A673 (cell line): ENCODE data around the gene BTG4. TPM values are rescaled to one million over a fixed set of nuclear protein-coding genes. Genes with fewer than 3 reads are reported as not detected.
A peak's percentile ranks its signal among the peaks of the same experiment; 100 is the strongest.

Experiments used
- BruUV-seq: library from RNA; stranded (reverse); fragments of 400-500 nt; replicated peaks from 2 replicates; lab custom pipeline; 2021; lab: Mats Ljungman, UMichigan
- CTCF ChIA-PET: fragments of 300-600 bp; sonication (Branson Sonifier 250); formaldehyde crosslinking; loops from one replicate; lab custom pipeline; 2022; ENCODE audit warnings: antibody characterized with exemption; lab: Charles Lee
- POLR2A ChIA-PET: fragments of 300-600 bp; sonication (Branson Sonifier 250); formaldehyde crosslinking; loops from one replicate; lab custom pipeline; 2022; ENCODE audit warnings: antibody characterized with exemption; ENCODE audit not compliant: low non-redundant PET; lab: Charles Lee
- DNase-seq: peaks from one replicate; pipeline ENCODE4 v3.0.0-alpha.2; 2015; ENCODE audit warnings: low spot score
- H3K27ac ChIP-seq: fragments of 200-600 bp; sonication (generic); 2 replicates; pipeline ENCODE4 v1.5.1; 2016; ENCODE audit warnings: mixed run types, low read depth, mild to moderate bottlenecking, mixed read lengths, antibody characterized with exemption, low read length; ENCODE audit not compliant: poor library complexity, severe bottlenecking
- H3K27me3 ChIP-seq: fragments of 200-600 bp; sonication (generic); replicated peaks from 2 replicates; pipeline ENCODE4 v1.6.1; 2017; ENCODE audit warnings: mixed run types, low read depth, mild to moderate bottlenecking, mixed read lengths, antibody characterized with exemption, low read length; ENCODE audit not compliant: insufficient read depth, poor library complexity
- H3K36me3 ChIP-seq: fragments of 200-600 bp; sonication (generic); 2 replicates; pipeline ENCODE4 v1.6.1; 2016; ENCODE audit warnings: mixed run types, mild to moderate bottlenecking, mixed read lengths, antibody characterized with exemption, low read length; ENCODE audit not compliant: insufficient read depth, poor library complexity, severe bottlenecking
- H3K4me1 ChIP-seq: fragments of 200-600 bp; sonication (generic); 2 replicates; pipeline ENCODE4 v1.6.1; 2017; ENCODE audit warnings: mixed run types, mild to moderate bottlenecking, mixed read lengths, antibody characterized with exemption, low read length; ENCODE audit not compliant: insufficient read depth, poor library complexity, severe bottlenecking
- H3K4me3 ChIP-seq: fragments of 200-600 bp; sonication (generic); 2 replicates; pipeline ENCODE4 v1.5.1; 2016; ENCODE audit warnings: low read depth, mixed run types, mild to moderate bottlenecking, mixed read lengths, low read length; ENCODE audit not compliant: poor library complexity, severe bottlenecking
- H3K9me3 ChIP-seq: fragments of 200-600 bp; sonication (generic); 2 replicates; pipeline ENCODE4 v1.6.1; 2016; ENCODE audit warnings: mixed run types, low read depth, mild to moderate bottlenecking, mixed read lengths, antibody characterized with exemption, low read length; ENCODE audit not compliant: poor library complexity, severe bottlenecking
- EZH2 ChIP-seq: fragments of 200-600 bp; sonication (generic); IDR thresholded peaks from 2 replicates; pipeline ENCODE4 v1.6.1; 2017; ENCODE audit warnings: borderline replicate concordance, low read depth, mild to moderate bottlenecking, mixed read lengths, antibody characterized with exemption, low read length; ENCODE audit not compliant: poor library complexity, severe bottlenecking
- intact Hi-C: fragments of 100-400 bp; cut with micrococcal nuclease; formaldehyde crosslinking; loops from one replicate; pipeline ENCODE4 v1.10.0; 2022; ENCODE audit not compliant: unreplicated experiment
- total RNA-seq: library from RNA; stranded (reverse); gene quantifications from 2 replicates; pipeline ENCODE4 v1.2.3, GENCODE V29; 2021
- TF ChIP-seq, protein P1 (sequence below): fragments of 300-800, 200-600 bp; sonication (generic); conservative IDR thresholded peaks from 2 replicates; pipeline ENCODE4 v1.5.1; 2017; ENCODE audit warnings: low read depth, mild to moderate bottlenecking, antibody characterized with exemption, low read length, moderate library complexity, mixed read lengths

Gene BTG4
- total RNA-seq, 1 experiment from 2014 or later = not detected

DNA sequence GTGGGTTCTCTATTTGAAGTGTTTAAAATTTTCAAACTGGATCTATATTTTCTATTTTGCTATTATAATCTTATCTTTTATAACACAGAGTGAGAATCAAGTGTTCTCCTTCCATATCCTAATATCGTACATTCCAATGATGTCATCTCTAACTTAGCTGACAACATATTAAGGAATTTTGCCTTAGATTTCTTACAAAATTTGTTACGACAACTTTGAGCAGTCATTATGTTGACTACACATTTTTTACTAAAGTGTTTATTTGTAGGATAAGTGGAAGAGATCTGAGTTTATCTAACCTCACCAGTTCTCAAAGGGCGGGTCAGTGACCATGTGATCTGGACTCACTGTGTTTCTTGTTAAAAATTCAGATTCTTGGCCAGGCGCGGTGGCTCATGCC, 12.7 kb downstream of the BTG4 start:
- no peak for DNase-seq
- H3K4me1 ChIP-seq = no peaks in the 10 kb centered on the region
- H3K27ac ChIP-seq = no peak overlapping the region
- intact Hi-C loops = no loop called here
- peaks cover 4% of the 10 kb centered on the region for H3K27me3 ChIP-seq
- CTCF ChIA-PET = no interaction called here
- no peak overlapping the region for H3K4me3 ChIP-seq
- TF ChIP-seq EZH2 = no peak
- TF ChIP-seq, protein P1, sequence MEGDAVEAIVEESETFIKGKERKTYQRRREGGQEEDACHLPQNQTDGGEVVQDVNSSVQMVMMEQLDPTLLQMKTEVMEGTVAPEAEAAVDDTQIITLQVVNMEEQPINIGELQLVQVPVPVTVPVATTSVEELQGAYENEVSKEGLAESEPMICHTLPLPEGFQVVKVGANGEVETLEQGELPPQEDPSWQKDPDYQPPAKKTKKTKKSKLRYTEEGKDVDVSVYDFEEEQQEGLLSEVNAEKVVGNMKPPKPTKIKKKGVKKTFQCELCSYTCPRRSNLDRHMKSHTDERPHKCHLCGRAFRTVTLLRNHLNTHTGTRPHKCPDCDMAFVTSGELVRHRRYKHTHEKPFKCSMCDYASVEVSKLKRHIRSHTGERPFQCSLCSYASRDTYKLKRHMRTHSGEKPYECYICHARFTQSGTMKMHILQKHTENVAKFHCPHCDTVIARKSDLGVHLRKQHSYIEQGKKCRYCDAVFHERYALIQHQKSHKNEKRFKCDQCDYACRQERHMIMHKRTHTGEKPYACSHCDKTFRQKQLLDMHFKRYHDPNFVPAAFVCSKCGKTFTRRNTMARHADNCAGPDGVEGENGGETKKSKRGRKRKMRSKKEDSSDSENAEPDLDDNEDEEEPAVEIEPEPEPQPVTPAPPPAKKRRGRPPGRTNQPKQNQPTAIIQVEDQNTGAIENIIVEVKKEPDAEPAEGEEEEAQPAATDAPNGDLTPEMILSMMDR = no peak
- POLR2A ChIA-PET = no interaction called here
- no peaks in the 10 kb centered on the region for H3K36me3 ChIP-seq
- BruUV-seq = no TSS peak
- no peaks in the 10 kb centered on the region for H3K9me3 ChIP-seq

GRCh38 chr11:111494040-111494439, 18.1 kb downstream of the BTG4 start:
- intact Hi-C loops = no loop called here
- Histone ChIP-seq H3K4me3 (no peak overlapping the region), H3K4me1 (peaks cover 7% of the 10 kb centered on the region), H3K36me3 (no peaks in the 10 kb centered on the region), H3K9me3 (no peaks in the 10 kb centered on the region), H3K27ac (no peak overlapping the region), H3K27me3 (no peaks in the 10 kb centered on the region)
- TF ChIP-seq, protein P1 = no peak
- TF ChIP-seq EZH2 = no peak
- BruUV-seq = no TSS peak
- peak; percentile 78 for DNase-seq
- ChIA-PET CTCF (interaction anchor here (0.6 kb wide), 1 partner anchor 40 kb away, joined by 3 read pairs; no protein-coding TSS in a partner anchor), POLR2A (interaction anchor here (0.6 kb wide), 1 partner anchor 41 kb away, joined by 3 read pairs; no protein-coding TSS in a partner anchor)

DNA sequence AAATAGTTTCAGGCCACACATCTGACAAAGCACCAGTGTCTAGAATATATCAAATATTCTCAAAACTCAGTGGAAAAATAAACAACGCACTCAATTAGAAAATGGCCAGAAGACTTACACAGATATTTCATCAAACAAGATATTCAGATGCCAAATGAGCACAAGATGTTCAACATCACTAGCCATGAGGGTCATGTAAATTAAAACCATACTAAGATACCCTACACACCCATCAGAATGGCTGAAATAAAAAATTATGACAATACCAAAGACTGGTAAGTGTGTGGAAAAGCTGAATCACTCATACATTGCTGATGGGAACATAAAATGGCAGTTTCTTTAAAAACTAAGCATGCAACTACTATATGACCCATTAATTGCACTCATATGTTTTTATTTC, 21.7 kb downstream of the BTG4 start:
- Histone ChIP-seq H3K9me3 (peaks cover 6% of the 10 kb centered on the region), H3K4me3 (no peak overlapping the region), H3K27me3 (no peaks in the 10 kb centered on the region), H3K27ac (no peak overlapping the region), H3K36me3 (no peaks in the 10 kb centered on the region), H3K4me1 (peaks cover 7% of the 10 kb centered on the region)
- no peak for TF ChIP-seq EZH2
- TF ChIP-seq, protein P1 = no peak
- ChIA-PET CTCF (no interaction called here), POLR2A (no interaction called here)
- no peak for DNase-seq
- no TSS peak for BruUV-seq
- intact Hi-C loops = no loop called here
